OCI-LY1 (cell line): ENCODE data around the gene AHI1.

Source experiments
- H2AFZ ChIP-seq: fragments of 200-600 bp; sonication (generic), shearing (Covaris generic); 2 replicates; pipeline ENCODE4 v1.6.0; 2014; ENCODE audit warnings: antibody characterized with exemption, mild to moderate bottlenecking, low read length
- H3F3A ChIP-seq: fragments of 200-600 bp; sonication (generic), shearing (Covaris generic); 2 replicates; pipeline ENCODE4 v1.6.0; 2014; ENCODE audit warnings: mild to moderate bottlenecking, antibody characterized with exemption, low read length, moderate library complexity; ENCODE audit not compliant: insufficient read depth
- H3K27ac ChIP-seq: fragments of 200-600 bp; sonication (generic); 2 replicates; pipeline ENCODE4 v1.5.1; 2014; ENCODE audit warnings: low read length, mixed run types, mild to moderate bottlenecking, low read depth; ENCODE audit not compliant: poor library complexity, severe bottlenecking
- H3K27me3 ChIP-seq: fragments of 200-600 bp; sonication (generic); 2 replicates; pipeline ENCODE4 v1.6.0; 2014; ENCODE audit warnings: antibody characterized with exemption, mild to moderate bottlenecking, low read length, moderate library complexity; ENCODE audit not compliant: insufficient read depth
- H3K36me3 ChIP-seq: fragments of 200-600 bp; sonication (generic); 2 replicates; pipeline ENCODE4 v1.6.1; 2014; ENCODE audit warnings: mild to moderate bottlenecking, antibody characterized with exemption, low read length, moderate library complexity, mixed read lengths; ENCODE audit not compliant: insufficient read depth
- H3K4me1 ChIP-seq: fragments of 200-600 bp; sonication (generic); 2 replicates; pipeline ENCODE4 v1.5.1; 2014; ENCODE audit warnings: mild to moderate bottlenecking, low read length, moderate library complexity; ENCODE audit not compliant: insufficient read depth, severe bottlenecking
- H3K4me2 ChIP-seq: fragments of 200-600 bp; sonication (generic), shearing (Covaris generic); 2 replicates; pipeline ENCODE4 v1.6.1; 2014; ENCODE audit warnings: low read length
- H3K4me3 ChIP-seq: fragments of 200-600 bp; sonication (generic); 2 replicates; pipeline ENCODE4 v1.5.1; 2014; ENCODE audit warnings: low read length, low read depth, mild to moderate bottlenecking, mixed read lengths; ENCODE audit not compliant: poor library complexity, severe bottlenecking
- H3K79me2 ChIP-seq: fragments of 200-600 bp; shearing (Covaris generic); 2 replicates; pipeline ENCODE4 v1.6.1; 2016; ENCODE audit warnings: mixed run types, low read length, mixed read lengths; ENCODE audit not compliant: insufficient read depth
- H3K9ac ChIP-seq: fragments of 200-600 bp; sonication (generic), shearing (Covaris generic); 2 replicates; pipeline ENCODE4 v1.6.1; 2014; ENCODE audit warnings: mild to moderate bottlenecking, low read length, mixed read lengths
- H3K9me2 ChIP-seq: fragments of 200-600 bp; sonication (generic), shearing (Covaris generic); 2 replicates; pipeline ENCODE4 v1.6.1; 2014; ENCODE audit warnings: low read depth, mild to moderate bottlenecking, low read length, mixed read lengths
- H3K9me3 ChIP-seq: fragments of 200-600 bp; shearing (Covaris generic); 2 replicates; pipeline ENCODE4 v1.6.1; 2014; ENCODE audit warnings: low read length, mixed read lengths
- H4K20me1 ChIP-seq: fragments of 200-600 bp; sonication (generic), shearing (Covaris generic); 2 replicates; pipeline ENCODE4 v1.6.0; 2016; ENCODE audit warnings: mild to moderate bottlenecking, low read length; ENCODE audit not compliant: insufficient read depth
- CTCF ChIP-seq: fragments of 200-600 bp; sonication (generic), shearing (Covaris generic); IDR thresholded peaks from 2 replicates; pipeline ENCODE4 v1.5.1; 2017; ENCODE audit warnings: mild to moderate bottlenecking, antibody characterized with exemption, low read length, moderate library complexity, mixed read lengths
- EZH2 ChIP-seq: fragments of 200-600 bp; sonication (generic), shearing (Covaris generic); IDR thresholded peaks from 2 replicates; pipeline ENCODE4 v1.8.0; 2017; ENCODE audit warnings: borderline replicate concordance, mixed run types, mild to moderate bottlenecking, antibody characterized with exemption, low read length, moderate library complexity, mixed read lengths

Gene AHI1

GRCh38 chr6:135465307-135465706, 32.2 kb downstream of the AHI1 start:
- no peak overlapping the region for H2AFZ ChIP-seq
- H3K4me3 ChIP-seq: no peak overlapping the region
- no peaks in the 10 kb centered on the region for H3K9me3 ChIP-seq
- H3K4me2 ChIP-seq: no peak overlapping the region
- H3K27me3 ChIP-seq: no peaks in the 10 kb centered on the region
- H4K20me1 ChIP-seq: no peaks in the 10 kb centered on the region
- H3F3A ChIP-seq: no peaks in the 10 kb centered on the region
- no peaks in the 10 kb centered on the region for H3K79me2 ChIP-seq
- no peak overlapping the region for H3K27ac ChIP-seq
- no peaks in the 10 kb centered on the region for H3K9me2 ChIP-seq
- H3K9ac ChIP-seq: no peak overlapping the region
- TF ChIP-seq CTCF (no peak), EZH2 (no peak)
- H3K36me3 ChIP-seq: peaks cover 7% of the 10 kb centered on the region; the same call in 1 of the 2 replicates
- peaks cover 9% of the 10 kb centered on the region for H3K4me1 ChIP-seq

GRCh38 chr6:135464634-135465033, 32.9 kb downstream of the AHI1 start:
- peaks cover 9% of the 10 kb centered on the region for H3K4me1 ChIP-seq
- peaks cover 7% of the 10 kb centered on the region; the same call in 1 of the 2 replicates for H3K36me3 ChIP-seq
- H3K9me3 ChIP-seq: no peaks in the 10 kb centered on the region
- no peaks in the 10 kb centered on the region for H3K9me2 ChIP-seq
- no peak overlapping the region for H3K27ac ChIP-seq
- no peak overlapping the region for H3K9ac ChIP-seq
- no peak overlapping the region for H3K4me3 ChIP-seq
- no peaks in the 10 kb centered on the region for H3F3A ChIP-seq
- H3K4me2 ChIP-seq: no peak overlapping the region
- no peak overlapping the region for H2AFZ ChIP-seq
- no peaks in the 10 kb centered on the region for H3K27me3 ChIP-seq
- no peaks in the 10 kb centered on the region for H4K20me1 ChIP-seq
- TF ChIP-seq CTCF (no peak), EZH2 (no peak)
- H3K79me2 ChIP-seq: no peaks in the 10 kb centered on the region

DNA sequence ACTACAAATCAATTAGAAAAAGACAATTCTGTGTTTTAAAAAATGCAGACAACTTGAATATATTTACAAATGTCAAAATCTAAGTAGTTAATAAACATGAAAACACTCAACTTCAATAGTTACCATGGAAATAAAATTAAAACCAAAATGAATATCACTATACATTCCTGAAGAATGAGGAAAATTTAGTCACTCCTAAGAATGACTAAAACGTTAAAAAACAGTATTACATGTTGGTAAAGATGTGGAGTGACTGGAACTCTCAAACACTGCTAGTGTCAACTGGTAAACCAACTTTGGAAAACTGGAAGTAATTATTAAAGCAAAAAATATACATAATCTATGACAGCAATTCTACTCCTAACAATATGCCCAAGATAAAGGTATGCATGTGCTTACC, 36.3 kb downstream of the AHI1 start:
- no peak overlapping the region for H3K4me3 ChIP-seq
- TF ChIP-seq EZH2 (no peak), CTCF (no peak)
- H3K9me3 ChIP-seq: no peaks in the 10 kb centered on the region
- H3K9ac ChIP-seq: no peak overlapping the region
- peaks cover 7% of the 10 kb centered on the region; the same call in 1 of the 2 replicates for H3K36me3 ChIP-seq
- no peaks in the 10 kb centered on the region for H4K20me1 ChIP-seq
- no peak overlapping the region for H3K4me2 ChIP-seq
- H3K79me2 ChIP-seq: no peaks in the 10 kb centered on the region
- no peak overlapping the region for H2AFZ ChIP-seq
- no peaks in the 10 kb centered on the region for H3F3A ChIP-seq
- H3K9me2 ChIP-seq: no peaks in the 10 kb centered on the region
- H3K27ac ChIP-seq: no peak overlapping the region
- H3K27me3 ChIP-seq: no peaks in the 10 kb centered on the region
- peaks cover 9% of the 10 kb centered on the region for H3K4me1 ChIP-seq
